NCI-H2029 treated with DMSO at 0.1 percent for 48 hours (cell line): ENCODE results near the gene SIN3B.

ENCODE experiments used
- DNase-seq: peaks from one replicate; lab custom pipeline; 2025; lab: John Stamatoyannopoulos, UW

SIN3B gene

DNA sequence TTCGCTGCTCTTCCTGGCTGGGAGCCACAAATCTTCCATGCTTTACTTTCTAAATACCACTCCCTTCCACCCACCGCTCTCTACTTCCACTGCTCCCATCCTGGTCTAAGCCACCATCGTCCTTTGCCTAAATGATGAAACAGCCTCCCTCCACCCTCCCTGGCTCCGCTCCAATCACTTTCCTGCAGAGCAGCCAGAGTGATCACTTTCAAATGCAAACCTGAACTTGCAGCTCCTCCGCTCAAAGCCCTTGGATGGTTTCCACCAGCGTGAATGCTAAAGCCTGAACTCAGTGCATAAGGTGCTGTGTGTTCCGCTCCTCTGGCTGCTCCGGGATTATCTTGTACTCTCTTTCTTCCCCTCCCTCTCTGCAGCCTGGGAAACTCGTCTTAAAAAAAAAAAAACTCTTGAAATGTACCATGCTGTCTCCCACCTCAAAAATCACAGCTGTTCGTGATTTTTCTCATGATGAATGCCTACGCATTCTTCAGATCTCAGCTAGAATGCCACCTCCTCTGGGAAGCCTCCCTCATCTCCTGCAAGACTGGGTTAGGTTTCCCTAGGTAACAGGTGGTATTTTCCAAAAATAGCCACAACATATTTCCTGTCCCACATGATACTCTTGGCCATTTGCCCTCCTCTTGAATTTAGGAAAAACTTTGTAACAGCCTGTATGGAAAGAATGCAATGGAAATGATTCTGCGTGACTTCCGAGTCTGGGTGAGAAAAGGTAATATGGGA lies 3.7 kb upstream of the SIN3B start:
- no peak for DNase-seq

DNA sequence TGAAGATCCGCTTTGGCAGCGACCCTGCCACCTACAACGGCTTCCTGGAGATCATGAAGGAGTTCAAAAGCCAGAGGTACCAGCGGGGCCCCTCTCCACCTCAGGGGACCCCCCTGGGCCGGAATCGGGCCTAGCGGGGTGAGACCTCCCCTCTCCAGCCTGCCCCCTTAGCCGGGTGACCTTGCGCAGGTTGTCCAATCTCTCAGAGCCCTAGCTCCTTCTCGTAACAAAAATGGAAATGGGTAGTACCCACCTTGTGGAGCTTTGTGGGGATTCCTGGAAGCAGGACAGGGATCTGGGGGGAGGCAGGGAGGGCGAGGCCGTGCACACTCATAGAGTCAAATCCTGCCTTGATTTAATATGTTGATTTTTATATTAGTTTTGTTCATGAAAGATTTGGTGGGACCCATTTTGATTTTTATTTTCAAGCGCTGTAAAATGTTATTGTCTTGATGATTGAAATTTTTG lies 658 bp downstream of the SIN3B start:
- no peak for DNase-seq

DNA sequence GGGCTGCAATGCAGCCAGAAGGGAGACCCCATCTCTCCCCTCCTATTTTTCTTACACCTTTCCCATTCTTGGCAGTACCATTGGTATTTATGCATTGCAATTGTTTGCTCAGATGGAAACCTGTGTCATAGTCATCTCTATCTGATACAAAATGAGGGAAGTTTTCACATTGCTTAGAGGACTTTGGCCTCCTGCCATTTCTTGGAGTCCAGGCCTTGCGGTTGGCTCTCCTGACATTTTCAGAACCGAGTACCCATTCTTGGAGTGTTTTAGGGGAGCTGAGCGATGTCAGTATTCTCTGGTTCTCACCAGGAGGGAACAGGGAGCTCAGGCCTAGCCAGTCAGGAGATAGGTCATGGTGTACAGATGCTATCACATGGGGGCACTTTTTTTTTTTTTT lies 1.5 kb downstream of the SIN3B start:
- no peak for DNase-seq

DNA sequence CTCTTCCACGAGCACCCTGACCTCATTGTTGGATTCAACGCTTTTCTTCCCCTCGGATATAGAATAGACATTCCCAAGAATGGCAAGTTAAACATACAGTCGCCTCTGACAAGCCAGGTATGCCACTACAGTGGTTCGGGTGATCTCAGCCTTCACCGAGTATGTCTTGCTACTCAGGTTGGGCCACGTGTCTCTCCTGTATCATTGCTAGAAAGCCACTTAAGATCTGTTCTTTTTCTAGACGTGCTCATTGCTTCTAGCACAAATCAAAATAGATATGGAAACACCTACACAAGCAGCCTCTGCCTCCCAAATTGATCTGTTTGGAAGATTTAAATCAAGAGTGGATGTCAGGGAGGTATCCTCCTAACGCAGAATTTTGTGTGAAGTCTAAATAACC lies 2.3 kb downstream of the SIN3B start:
- DNase-seq = no peak

DNA sequence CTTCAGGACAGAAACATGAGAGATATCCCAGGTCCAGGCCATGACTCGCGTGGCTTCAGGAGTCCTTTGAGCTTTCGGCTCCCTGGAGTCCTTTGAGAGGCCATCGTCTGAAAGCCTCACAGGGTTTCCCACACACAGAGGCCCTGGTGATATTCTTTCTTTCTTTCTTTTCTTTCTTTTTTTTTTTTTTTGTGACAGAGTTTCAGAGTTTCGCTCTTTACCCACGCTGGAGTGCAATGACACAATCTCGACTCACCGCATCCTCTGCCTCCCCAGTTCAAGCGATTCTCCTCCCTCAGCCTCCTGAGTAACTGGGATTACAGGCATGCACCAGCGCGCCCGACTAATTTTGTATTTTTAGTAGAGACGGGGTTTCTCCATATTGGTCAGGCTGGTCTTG lies 5.5 kb downstream of the SIN3B start:
- no peak for DNase-seq

DNA sequence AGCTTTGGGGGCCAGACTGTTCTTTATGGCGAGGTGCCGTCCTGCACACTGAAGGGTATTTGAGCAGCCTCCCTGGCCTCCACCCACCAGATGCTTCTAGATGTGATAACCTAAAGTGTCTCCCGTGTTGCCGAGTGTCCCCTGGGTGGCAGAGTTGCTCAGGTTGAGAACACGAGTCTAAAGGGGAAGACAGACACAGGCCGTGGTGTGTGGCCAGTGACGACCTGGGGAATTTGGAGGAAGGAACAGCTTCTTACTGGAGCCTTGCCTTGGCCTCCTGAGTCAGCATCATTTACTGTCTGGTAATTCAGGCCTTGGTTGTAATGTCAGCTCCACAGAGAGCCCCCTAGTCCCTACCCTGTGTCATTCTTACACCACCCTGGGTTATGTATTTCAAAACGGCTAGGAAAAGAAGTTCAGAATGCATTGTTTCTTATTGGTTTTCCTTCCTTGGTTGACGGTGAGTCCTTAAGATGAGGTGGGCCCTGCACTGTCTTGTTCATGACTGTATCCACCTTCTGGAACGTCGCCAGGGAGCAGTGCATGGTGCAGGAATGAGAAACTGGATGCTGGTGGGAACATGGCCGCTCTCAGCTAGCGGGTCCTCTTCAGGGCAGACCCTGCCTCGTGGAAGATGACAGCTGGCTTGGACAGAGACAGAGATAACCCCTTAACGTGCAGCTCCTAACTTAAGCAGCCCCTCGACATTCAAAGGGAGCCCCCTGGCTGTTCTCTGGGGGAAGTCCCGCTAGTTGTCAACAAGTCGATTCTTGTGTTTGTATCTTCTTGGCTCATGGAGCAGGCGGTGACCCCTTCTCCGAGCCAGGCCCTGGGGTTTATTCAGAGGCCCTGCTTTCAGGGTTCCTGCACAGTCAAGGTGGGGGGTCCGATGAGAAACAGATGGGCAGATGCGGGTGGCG lies 7.2 kb downstream of the SIN3B start:
- no peak for DNase-seq

DNA sequence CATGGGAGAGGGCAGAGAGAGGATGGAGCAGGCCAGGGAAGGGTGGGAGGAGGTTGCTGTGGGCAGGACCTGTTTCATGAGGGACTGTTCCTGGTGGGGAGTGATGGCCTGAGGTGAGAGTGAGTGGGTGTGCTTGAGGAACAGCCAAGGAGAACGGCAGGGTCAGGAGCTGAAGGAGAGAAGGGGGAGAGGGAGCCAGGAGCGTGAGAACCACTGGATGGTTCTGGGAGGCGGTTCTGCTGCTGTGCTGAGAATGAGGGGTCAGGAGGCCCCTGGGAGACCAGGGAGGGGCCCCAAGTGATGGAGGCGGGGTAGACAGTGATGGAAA lies 7.8 kb downstream of the SIN3B start:
- DNase-seq = no peak

DNA sequence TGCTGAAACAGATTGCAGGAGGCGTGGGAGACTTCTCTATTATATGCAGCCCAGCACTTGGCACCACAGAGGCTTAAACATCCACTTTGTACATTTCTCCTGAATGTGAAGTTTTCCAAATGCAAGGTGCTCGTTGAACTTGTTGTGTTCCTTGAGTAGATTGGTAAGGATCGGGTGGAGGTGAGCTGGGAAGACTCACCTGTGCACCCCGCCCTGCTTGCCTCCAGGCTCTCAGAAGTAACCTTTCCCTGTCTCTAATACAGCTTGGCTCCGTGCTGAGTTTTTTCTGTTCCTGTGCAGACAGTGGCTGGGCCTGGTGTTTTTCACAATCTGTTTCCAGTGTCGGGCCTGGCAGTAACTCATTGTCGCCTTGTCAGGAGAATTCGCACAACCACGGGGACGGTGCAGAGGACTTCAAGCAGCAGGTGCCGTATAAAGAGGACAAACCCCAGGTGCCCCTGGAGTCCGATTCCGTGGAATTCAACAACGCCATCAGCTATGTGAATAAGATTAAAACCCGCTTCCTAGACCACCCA lies 12.3 kb downstream of the SIN3B start:
- no peak for DNase-seq

DNA sequence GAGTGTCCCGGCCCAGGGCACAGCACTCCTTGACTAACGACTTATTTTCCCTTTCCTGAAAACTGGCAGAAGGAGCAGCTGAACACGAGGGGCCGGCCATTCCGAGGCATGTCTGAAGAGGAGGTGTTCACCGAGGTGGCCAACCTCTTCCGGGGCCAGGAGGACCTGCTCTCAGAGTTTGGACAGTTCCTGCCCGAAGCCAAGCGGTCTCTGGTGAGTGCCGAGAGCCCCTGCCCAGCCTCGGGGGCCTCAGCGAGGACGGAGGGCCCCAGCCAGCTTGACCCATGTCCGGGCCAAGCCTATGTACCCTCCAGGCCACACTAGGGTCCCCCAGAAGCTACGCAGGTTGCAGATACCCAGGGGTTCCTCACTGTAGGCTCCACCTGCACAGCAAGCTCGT lies 17.7 kb downstream of the SIN3B start:
- no peak for DNase-seq

DNA sequence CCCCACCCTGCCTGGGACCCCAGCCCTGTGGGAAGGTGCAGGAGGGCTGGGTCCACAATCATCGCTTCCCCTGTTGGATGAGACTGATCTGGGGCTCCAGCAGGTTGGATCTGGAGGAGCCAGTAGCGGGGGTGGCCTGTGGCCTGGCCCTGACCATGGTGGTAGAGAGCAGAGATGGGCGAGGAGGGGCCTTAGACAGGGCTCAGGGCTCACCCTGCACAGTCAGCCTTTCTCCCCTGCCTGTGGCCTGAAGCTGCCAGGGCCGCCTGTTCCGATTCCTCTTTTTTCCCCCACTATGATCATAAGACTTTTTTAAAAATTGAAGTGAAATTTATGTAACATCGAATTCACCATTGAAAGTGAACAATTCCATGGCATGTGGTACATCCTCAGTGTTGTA lies 18.2 kb downstream of the SIN3B start:
- no peak for DNase-seq

DNA sequence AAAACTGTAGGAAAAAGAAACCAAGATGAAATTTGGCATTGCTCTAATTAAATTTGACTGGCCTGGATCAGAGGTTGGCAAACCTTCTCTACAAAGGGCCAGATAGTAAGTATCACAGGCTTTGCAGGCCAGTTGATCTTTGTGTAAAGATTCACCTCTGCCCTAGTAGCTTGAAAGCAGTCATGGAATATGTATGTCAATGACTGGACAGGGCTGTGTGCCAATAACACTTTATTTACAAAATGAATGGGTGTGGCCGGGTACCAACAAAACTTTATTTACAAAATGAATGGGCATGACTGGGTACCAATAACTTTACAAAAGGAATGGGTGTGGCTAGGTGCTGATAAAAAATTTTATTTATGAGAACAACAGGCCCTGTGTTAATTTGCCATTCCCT lies 20.0 kb downstream of the SIN3B start:
- no peak for DNase-seq

DNA sequence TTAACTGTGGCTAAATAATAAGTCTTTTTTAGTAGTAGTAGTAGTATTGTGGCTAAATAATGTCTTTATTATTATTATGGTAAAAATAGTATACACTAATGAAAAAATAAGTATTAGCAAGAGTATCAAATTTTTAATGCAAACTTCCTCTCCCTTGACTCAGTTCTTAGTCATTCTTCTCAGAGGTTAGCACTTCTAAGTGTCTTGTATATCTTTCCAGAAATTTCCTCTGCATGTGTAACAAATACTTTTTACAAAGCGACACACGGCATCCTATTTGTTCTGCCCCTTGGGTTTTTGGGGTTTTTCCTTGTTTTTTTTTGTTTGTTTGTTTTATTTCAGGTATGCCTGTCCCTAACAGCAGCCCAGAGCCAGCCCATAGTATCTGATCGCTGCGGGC lies 20.9 kb downstream of the SIN3B start:
- DNase-seq = no peak

DNA sequence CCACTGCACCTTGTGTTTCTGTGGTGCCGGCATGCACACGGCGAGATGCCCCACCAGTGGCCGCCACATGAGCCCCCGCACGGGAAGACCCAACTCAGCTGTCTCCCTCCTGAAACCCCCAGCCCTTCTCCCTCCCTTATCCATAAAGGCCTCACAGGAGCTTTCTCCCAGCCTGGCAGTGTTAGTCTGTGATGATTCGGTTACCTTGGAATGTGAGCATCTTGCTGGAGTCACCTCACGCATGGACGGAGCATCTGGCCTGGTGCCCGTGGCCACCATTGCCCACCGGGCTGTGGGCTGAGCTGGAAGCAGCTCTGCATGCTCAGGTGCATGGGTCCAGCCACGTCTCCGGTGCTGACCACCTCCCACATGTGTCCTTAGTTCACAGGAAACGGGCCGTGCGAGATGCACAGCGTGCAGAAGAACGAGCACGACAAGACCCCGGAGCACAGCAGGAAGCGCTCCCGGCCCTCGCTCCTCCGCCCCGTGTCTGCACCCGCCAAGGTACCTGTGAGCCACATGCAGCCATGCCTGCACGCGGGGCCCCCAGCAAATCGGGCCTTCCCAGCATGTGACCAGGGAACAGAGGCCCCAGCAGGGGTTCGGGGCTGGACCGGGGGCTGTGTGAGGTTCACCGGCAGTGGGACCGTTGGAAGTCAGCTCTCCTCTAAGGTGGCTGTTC lies 22.0 kb downstream of the SIN3B start:
- DNase-seq = no peak

DNA sequence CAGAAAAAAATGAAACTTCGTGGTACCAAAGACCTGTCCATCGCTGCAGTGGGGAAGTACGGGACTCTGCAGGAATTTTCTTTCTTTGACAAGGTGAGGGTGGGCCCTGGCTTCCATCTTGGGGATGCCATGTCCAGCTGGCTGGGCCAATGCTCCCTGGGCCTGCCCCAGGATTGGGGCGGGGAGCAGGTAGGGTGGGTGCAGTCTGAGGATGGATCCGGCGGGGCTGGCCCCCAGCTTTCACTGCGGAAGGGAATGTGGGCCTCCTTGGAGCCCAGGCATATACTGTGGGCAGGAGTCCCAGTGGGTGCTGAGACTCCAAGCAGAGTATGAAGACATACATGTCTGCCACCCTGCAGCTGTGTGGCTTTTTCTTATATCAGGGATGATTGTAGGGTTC lies 23.9 kb downstream of the SIN3B start:
- DNase-seq = no peak

DNA sequence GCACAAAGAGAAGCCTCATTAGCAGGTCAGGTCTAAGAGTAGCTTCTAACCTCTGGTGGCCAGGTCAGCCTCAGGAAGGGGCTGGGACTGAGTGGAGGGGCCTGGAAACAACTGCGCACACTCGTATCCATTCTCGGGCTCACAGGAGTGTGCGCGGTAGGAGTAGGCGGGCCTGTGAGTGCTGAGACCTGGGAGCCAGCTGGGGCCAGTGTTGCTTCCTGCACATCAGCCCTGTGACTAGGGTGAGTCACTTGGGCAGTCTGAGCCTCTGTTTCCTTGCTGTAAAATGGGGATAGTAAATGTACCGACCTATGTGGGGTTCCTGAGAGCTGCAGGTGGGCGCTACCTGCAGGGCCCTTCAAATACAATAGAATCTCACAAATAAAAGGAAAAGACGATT lies 26.9 kb downstream of the SIN3B start:
- no peak for DNase-seq

DNA sequence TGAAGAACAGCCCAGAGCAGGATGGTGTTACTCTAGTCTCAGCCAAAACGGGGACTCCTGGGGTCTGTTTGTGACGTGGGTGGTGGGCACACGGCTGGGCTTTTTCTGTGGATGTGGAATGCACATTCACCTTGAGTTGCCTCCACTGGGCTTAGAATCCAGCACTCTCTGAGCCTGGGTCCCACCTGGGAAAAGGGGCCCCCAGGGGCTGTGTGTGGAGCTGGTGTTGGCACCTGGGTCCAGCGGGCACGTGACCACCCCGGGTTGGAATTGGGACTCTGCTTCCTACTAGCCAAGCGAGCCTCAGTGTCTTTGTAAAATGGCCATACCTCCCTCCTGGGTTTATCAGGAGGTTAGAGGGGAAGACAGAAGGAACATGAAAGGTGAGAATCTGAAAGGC lies 30.4 kb downstream of the SIN3B start:
- DNase-seq = no peak

DNA sequence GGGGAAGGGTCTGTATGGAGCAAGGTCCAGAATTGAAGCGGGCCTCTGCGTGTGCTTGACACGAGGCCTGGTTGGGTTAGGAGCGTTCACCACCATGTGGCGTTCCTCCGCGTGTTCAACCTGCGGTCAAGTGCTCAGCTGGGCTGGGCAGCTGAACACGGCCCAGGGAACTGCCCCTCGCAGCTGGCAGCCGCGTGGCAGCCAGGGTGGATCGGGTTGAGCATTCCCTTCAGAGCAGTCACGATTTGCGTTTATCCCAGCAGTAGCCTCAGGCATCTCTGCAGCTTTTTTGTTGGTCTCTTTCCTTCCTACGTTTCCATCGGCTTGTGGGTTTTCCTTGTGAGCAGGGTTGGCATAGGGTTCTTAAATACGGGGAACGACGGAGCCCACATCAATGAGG lies 30.9 kb downstream of the SIN3B start:
- no peak for DNase-seq

DNA sequence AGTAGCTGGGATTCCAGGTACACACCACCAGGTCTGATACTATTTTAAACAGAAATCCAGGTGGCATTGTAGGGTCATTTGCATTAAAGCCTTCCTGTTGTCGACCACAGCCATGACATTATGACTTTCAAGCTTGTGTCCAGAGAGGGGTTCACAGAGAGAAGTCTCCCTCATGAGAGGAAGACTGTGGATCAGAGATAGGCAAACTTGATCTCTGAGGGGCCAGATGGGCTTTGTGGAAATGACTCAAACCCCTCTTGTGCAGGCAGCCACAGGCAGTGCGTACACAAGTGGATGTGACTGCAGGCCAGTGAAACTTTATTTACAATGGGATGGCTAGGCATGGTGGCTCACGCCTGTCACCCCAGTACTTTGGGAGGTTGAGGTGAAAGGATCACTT lies 31.8 kb downstream of the SIN3B start:
- DNase-seq = no peak

DNA sequence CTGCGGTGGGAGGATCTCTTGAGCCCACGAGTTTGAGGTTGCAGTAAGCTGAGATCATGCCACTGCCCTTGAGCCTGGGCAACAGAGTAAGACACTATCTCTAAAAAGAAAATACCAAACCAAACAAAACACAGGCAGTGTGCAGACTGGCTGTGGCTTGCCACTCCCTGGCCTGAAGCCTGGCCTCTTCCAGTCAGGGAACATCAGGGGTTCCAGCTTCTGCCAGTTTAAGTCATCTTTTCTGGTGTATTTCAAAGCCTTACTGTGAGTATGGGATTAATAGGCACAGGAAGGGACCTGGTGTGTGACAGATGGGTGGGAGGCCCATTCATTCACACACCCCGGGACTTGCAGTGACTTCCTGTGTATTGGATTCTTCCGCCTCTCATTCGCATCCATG lies 32.6 kb downstream of the SIN3B start:
- DNase-seq = no peak

DNA sequence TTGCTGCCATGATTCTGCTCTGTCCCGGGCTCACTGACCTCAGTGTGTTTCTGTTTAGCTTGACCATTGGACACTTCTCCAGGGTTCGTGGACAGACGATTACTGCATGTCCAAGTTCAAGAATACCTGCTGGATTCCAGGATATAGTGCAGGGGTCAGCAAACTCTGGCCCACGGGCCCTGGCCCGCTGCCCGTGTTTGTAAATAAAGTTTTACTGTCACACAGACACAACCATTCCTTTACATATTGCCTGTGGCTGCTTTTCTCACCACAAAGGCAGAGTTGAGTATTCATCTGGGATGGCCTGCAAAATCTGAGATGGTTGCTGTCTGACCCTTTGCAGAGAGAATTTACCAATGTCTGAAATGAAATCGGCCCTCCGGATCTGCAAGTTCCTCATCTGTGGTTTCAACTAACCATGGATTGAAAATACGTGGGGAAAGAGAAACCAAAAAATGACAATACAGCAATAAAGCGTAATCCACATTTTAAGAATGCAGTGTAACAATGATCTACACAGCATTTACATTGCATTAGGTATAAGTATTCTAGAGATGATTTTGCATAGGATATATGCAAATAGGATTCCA lies 33.7 kb downstream of the SIN3B start:
- no peak for DNase-seq

DNA sequence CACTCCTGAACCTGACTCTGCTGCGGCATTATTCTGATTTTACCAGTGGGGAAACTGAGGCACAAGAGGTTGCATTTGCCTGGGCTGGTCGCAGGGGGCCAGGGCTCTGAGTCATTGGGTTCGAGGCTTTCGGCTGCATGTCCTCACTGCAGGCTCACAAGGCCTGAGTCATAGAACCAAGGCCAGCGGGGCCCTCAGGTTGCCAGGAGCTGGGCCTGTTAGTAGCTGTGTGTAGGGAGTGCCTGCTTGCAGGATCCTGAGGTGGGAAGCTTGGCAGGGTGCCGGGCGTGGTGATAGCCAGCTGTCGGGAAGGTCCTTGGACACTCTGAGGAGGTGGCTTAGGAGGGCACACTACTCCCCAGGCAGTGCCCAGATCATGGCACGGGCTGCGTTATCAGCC lies 38.0 kb downstream of the SIN3B start:
- no peak for DNase-seq

DNA sequence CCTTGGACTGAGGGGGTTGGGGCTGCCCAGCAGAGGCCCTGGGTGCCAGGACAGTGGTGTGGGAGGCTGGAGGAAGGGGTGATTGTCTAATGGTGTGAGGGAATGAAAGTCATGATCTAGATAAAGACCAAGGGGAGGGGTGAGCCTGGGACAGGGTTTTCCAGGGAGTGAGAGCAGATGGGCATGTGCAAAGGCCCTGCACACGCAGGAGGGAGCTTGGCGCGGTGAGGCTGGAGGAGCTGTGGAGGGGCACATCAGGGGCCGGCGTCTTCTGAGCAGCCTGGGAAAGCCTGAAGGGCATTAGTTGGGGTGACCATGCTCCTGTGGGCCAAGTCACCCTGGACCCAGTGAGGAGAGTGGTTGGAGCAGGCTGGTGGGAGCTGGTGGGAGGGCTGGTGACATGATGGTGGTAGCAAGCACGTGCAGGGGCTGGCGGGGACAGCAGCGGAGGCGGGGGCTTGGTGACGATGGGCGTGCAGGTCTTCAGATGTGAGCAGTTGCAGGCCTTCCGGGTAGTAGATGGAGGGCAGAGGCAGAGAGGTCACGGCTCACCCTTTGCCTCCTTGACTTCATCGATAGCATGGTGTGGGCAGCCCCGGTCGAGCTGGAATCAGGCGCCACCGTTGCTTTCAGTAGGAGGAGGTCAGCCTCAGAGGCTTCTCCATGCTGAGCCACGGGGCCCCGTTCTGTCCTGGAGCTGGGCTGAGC lies 39.4 kb downstream of the SIN3B start:
- no peak for DNase-seq
